ENCODE data around the gene PLB1.

The PLB1 gene

DNA sequence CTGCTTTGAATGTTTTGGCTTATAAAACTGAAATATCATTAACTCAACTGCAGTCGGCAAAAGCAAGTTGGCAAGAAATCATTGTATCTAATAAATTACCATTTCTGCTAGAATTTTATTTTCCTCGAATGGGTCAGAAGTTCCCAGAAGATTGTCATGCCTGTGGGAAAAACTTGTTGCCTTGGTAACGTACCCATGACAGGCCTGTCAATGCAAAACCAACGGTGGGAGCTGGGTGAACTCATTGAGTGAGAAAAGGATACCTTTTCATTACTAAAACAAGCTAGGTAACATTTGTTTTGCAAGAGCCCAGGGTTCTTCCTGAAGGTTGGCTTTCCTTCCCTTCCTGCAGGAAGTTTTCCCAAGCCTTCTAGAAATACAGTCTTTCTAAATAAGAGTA is 9.5 kb downstream of the PLB1 start:
- no peak overlapping the region for H3K9ac ChIP-seq (ENCODE audit: low read length in 2 of 2)
- H3K27me3 ChIP-seq (ENCODE audit: control insufficient read depth in 1 of 2, insufficient read depth in 2 of 2, low read length in 2 of 2) = no peaks in the 10 kb centered on the region
- no peak overlapping the region for H3K27ac ChIP-seq (ENCODE audit: low read length)
- H3K4me1 ChIP-seq (ENCODE audit: control insufficient read depth, insufficient read depth, low read length) = no peaks in the 10 kb centered on the region
- no peak overlapping the region for H3K4me3 ChIP-seq (ENCODE audit: low read length in 2 of 2)
- no peaks in the 10 kb centered on the region for H3K36me3 ChIP-seq (ENCODE audit: control insufficient read depth in 2 of 2, insufficient read depth in 2 of 2, low read length in 2 of 2)
- no peaks in the 10 kb centered on the region for H3K9me3 ChIP-seq (ENCODE audit: control insufficient read depth in 2 of 2, low read length in 2 of 2)

DNA sequence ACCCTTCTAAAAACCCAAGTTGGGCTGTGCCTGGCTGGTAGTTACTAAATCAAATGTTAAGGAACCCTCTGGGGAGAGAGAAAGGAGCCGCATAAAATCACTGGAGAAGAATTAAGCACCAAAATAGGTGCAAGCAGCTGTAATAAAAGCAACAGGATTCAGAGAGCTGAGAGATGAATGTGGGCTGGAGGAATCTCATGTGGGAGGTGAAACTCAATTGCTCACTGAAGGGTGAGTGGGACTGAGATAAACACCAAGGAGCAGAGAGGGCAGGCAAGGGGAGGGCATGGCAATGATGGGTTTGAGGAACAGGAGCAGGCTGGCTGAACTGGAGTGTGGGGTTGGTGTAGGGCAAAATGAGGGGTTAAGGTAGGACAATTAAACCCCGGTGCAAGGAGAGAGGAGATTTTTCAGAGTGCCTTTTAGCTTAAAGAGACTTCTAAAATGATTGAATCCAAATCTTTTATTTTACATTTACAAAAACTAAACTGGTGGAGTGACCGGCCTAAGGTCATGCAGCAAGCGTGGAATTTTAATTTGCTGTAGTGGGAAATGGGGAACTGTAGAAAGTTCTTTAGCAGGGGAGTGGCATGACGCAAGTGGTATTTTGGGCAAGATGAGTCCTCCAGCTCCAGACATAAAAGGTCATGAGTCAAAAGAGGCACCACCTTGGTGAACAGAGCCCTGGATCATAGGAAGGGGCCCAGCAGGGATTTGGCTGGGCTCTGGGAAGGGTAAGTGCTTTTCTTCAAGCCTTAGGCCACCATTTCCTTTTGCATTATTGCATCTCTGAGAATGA is 10.5 kb downstream of the PLB1 start:
- no peak overlapping the region for H3K27ac ChIP-seq (ENCODE audit: low read length)
- H3K27me3 ChIP-seq (ENCODE audit: control insufficient read depth in 1 of 2, insufficient read depth in 2 of 2, low read length in 2 of 2) = no peaks in the 10 kb centered on the region
- H3K36me3 ChIP-seq (ENCODE audit: control insufficient read depth in 2 of 2, insufficient read depth in 2 of 2, low read length in 2 of 2) = no peaks in the 10 kb centered on the region
- H3K4me3 ChIP-seq (ENCODE audit: low read length in 2 of 2) = no peak overlapping the region
- no peaks in the 10 kb centered on the region for H3K4me1 ChIP-seq (ENCODE audit: control insufficient read depth, insufficient read depth, low read length)
- H3K9me3 ChIP-seq (ENCODE audit: control insufficient read depth in 2 of 2, low read length in 2 of 2) = no peaks in the 10 kb centered on the region
- no peak overlapping the region for H3K9ac ChIP-seq (ENCODE audit: low read length in 2 of 2)

DNA sequence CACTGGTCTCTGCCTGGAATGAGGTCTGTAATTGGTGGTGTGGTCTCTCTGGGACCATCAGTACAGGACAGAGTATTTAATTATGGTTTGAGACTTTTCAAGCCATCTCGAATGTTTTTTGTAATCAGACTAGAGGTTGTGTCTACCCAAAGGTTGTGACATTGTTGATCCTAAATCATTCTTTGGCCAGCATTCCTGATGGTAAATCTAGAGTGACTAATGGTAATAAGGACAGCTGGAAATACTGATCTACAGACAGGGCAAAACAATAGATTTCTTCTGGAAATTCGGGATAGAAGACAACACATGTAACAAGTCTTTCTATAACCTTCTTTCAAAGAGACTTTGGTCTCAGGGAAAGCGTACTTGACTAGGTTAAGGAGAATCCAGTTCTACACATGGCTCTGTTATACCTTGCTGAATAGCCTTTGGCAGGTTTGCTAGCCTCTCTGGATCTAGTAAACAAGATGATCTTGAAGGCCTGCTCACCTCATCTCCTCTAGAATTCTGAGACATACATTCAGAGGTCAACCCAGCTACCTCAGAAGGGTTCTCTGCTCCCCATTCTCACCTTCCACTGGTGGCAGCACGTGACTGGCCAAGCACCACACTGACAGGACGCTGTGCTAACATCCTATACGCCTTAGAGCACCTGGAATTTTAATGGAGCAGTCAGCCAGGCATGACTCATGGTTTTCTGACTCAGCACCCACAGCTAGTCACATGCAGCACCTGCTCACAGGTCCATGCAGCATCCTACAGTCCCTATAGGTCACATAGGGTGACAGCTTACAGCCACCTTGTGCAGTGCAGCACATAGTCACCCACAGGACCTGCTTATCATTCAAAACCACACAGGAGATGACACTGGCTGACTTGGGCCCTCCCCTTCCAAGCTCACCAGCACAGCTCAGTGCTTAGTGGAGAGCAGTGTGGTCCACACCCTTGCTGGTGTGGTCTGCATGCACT is 12.2 kb downstream of the PLB1 start:
- Histone ChIP-seq H3K27ac (ENCODE audit: low read length) (no peak overlapping the region), H3K36me3 (ENCODE audit: control insufficient read depth in 2 of 2, insufficient read depth in 2 of 2, low read length in 2 of 2) (no peaks in the 10 kb centered on the region), H3K27me3 (ENCODE audit: control insufficient read depth in 1 of 2, insufficient read depth in 2 of 2, low read length in 2 of 2) (no peaks in the 10 kb centered on the region), H3K4me3 (ENCODE audit: low read length in 2 of 2) (no peak overlapping the region), H3K9ac (ENCODE audit: low read length in 2 of 2) (no peak overlapping the region), H3K4me1 (ENCODE audit: control insufficient read depth, insufficient read depth, low read length) (no peaks in the 10 kb centered on the region), H3K9me3 (ENCODE audit: control insufficient read depth in 2 of 2, low read length in 2 of 2) (no peaks in the 10 kb centered on the region)

DNA sequence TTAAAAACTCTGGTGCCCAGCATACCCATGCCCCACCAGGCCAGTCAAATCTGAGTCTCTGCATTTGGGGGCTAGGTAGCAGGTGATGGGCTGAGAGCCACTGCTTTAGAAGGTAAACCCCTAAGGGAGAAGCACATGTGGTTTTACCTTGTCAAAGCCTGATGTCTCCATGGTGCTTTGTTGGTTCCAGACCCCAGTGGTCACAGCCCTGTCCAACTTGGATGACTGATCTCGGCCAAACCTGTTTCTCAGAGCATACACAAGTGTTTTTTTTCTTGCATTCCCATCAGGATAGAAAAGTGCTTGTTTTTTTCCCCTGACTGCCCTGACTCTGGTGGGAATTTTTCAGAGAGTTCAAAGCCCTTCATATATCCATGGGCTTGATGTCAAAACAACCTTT is 13.5 kb downstream of the PLB1 start:
- Histone ChIP-seq H3K27me3 (ENCODE audit: control insufficient read depth in 1 of 2, insufficient read depth in 2 of 2, low read length in 2 of 2) (no peaks in the 10 kb centered on the region), H3K9ac (ENCODE audit: low read length in 2 of 2) (no peak overlapping the region), H3K27ac (ENCODE audit: low read length) (no peak overlapping the region), H3K4me1 (ENCODE audit: control insufficient read depth, insufficient read depth, low read length) (no peaks in the 10 kb centered on the region), H3K36me3 (ENCODE audit: control insufficient read depth in 2 of 2, insufficient read depth in 2 of 2, low read length in 2 of 2) (no peaks in the 10 kb centered on the region), H3K4me3 (ENCODE audit: low read length in 2 of 2) (no peak overlapping the region), H3K9me3 (ENCODE audit: control insufficient read depth in 2 of 2, low read length in 2 of 2) (no peaks in the 10 kb centered on the region)

DNA sequence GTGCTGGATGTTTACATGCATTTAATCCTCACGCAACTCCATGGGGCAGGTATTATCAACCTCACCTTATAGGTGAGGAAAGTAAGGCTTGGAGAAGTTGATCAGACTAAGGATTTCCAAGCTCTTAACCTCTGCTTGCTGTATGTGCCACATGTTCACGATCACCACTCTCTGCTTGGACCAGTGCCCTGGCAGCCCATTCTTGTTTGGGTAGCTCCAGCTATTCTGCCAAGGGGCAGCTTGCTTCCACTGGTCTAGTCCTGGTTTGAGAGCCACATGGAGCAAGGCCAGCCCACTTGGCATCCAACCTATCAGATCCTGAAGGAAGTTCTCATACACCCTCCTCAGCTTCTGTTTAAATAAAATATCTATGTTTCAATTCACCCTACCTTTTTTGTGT is 14.3 kb downstream of the PLB1 start:
- no peak overlapping the region for H3K4me3 ChIP-seq (ENCODE audit: low read length in 2 of 2)
- H3K9ac ChIP-seq (ENCODE audit: low read length in 2 of 2) = no peak overlapping the region
- H3K4me1 ChIP-seq (ENCODE audit: control insufficient read depth, insufficient read depth, low read length) = no peaks in the 10 kb centered on the region
- H3K36me3 ChIP-seq (ENCODE audit: control insufficient read depth in 2 of 2, insufficient read depth in 2 of 2, low read length in 2 of 2) = no peaks in the 10 kb centered on the region
- no peaks in the 10 kb centered on the region for H3K27me3 ChIP-seq (ENCODE audit: control insufficient read depth in 1 of 2, insufficient read depth in 2 of 2, low read length in 2 of 2)
- no peaks in the 10 kb centered on the region for H3K9me3 ChIP-seq (ENCODE audit: control insufficient read depth in 2 of 2, low read length in 2 of 2)
- H3K27ac ChIP-seq (ENCODE audit: low read length) = no peak overlapping the region

DNA sequence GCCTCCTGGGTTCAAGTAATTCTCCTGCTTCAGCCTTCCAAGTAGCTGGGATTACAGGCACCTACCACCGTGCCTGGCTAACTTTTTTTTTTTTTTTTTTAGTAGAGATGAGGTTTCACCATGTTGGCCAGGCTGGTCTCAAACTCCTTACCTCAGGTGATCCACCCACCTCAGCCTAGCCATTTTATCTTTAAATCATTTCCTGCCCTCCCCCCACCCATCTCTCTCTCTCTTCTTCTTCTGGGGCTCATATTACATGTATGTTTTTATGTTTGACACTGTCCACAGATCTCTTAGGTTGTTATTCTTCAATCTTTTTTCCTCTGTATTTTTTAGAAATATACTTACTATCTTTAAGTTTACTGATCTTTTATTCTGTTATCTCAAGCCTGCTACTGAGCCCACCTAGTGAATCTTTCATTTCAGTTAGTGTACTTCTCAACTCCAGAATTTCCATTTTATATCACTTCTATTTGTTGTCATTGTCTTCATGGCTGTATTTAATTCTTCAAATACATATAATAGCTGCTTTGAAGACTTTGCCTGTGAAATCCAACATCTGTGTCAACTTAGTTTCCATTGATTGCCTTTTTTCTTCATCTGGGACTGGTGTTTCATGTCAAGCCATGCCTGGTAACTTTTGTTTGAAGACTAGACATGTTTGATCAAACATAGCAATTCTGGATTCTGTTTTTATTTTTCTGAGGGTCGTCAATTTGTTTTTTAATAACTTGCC is 16.2 kb downstream of the PLB1 start:
- Histone ChIP-seq H3K27me3 (ENCODE audit: control insufficient read depth in 1 of 2, insufficient read depth in 2 of 2, low read length in 2 of 2) (no peaks in the 10 kb centered on the region), H3K4me3 (ENCODE audit: low read length in 2 of 2) (no peak overlapping the region), H3K4me1 (ENCODE audit: control insufficient read depth, insufficient read depth, low read length) (no peaks in the 10 kb centered on the region), H3K36me3 (ENCODE audit: control insufficient read depth in 2 of 2, insufficient read depth in 2 of 2, low read length in 2 of 2) (no peaks in the 10 kb centered on the region), H3K9me3 (ENCODE audit: control insufficient read depth in 2 of 2, low read length in 2 of 2) (no peaks in the 10 kb centered on the region), H3K9ac (ENCODE audit: low read length in 2 of 2) (no peak overlapping the region), H3K27ac (ENCODE audit: low read length) (no peak overlapping the region)

DNA sequence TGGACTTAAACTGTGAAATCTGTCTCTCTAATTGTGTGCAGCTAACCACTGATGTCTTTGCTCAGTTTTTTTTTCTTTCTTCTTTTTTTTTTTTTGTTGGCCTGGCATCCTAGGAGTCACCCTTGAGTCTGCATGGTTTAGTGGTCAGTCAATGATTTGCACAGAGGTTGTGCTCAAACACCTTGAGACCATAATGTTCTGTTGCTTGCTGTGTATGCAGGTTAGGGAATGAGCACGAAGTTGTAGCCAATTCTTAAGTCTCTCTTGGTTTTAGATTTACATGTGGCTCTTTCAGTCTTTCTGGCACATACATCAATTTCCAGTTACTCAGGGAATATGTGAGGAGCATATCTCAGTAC is 16.7 kb downstream of the PLB1 start:
- Histone ChIP-seq H3K4me3 (ENCODE audit: low read length in 2 of 2) (no peak overlapping the region), H3K9me3 (ENCODE audit: control insufficient read depth in 2 of 2, low read length in 2 of 2) (no peaks in the 10 kb centered on the region), H3K9ac (ENCODE audit: low read length in 2 of 2) (no peak overlapping the region), H3K4me1 (ENCODE audit: control insufficient read depth, insufficient read depth, low read length) (no peaks in the 10 kb centered on the region), H3K36me3 (ENCODE audit: control insufficient read depth in 2 of 2, insufficient read depth in 2 of 2, low read length in 2 of 2) (no peaks in the 10 kb centered on the region), H3K27ac (ENCODE audit: low read length) (no peak overlapping the region), H3K27me3 (ENCODE audit: control insufficient read depth in 1 of 2, insufficient read depth in 2 of 2, low read length in 2 of 2) (no peaks in the 10 kb centered on the region)

DNA sequence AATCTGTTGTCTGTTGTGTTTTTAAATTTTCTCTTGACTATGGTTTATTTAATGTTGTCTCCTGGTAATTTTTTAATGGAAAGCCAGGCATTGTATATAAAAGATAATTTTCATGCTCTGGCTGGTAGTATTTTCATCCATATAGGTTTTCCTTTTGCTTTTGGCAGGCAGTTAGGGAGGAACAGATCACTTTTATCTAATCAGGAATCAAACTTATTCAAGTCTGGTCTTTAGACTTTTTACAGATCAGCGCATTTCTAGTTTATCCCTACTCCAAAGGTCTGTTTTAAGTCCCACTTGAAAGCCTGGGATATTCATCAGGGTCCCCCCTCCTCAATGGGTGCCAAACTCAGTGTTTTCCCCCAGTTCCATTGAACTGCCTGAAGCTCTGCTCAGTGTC is 17.2 kb downstream of the PLB1 start:
- Histone ChIP-seq H3K9ac (ENCODE audit: low read length in 2 of 2) (no peak overlapping the region), H3K27ac (ENCODE audit: low read length) (no peak overlapping the region), H3K36me3 (ENCODE audit: control insufficient read depth in 2 of 2, insufficient read depth in 2 of 2, low read length in 2 of 2) (no peaks in the 10 kb centered on the region), H3K27me3 (ENCODE audit: control insufficient read depth in 1 of 2, insufficient read depth in 2 of 2, low read length in 2 of 2) (no peaks in the 10 kb centered on the region), H3K9me3 (ENCODE audit: control insufficient read depth in 2 of 2, low read length in 2 of 2) (no peaks in the 10 kb centered on the region), H3K4me3 (ENCODE audit: low read length in 2 of 2) (no peak overlapping the region), H3K4me1 (ENCODE audit: control insufficient read depth, insufficient read depth, low read length) (no peaks in the 10 kb centered on the region)

DNA sequence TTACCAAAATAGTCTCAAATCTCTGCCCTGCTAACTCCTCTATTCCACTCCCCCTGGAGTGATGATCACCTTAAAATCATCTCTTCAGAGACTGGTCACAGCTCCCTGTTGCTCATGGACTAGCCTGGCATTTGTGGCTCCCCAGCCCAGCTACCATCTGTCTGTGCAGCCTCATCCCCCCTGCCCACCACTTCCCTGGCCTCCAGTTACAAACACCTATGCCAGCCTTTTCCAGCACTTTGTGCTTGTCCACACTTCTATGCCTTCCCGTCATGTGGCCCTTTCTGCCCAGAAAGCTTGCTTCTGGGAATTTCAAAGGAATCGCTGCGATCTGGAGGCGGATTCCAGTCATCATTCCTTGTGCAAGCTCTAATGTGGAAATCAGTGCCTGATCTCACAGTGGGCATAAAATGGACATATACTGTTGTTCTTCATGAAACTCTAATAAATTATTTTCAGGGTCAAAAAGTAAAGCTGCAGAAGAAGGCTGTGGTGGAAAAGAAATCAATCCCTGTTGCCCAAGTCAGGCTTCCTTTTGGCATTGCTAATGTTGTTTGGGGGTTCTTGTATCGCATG is 19.4 kb downstream of the PLB1 start:
- Histone ChIP-seq H3K4me1 (ENCODE audit: control insufficient read depth, insufficient read depth, low read length) (no peaks in the 10 kb centered on the region), H3K9ac (ENCODE audit: low read length in 2 of 2) (no peak overlapping the region), H3K27ac (ENCODE audit: low read length) (no peak overlapping the region), H3K9me3 (ENCODE audit: control insufficient read depth in 2 of 2, low read length in 2 of 2) (no peaks in the 10 kb centered on the region), H3K36me3 (ENCODE audit: control insufficient read depth in 2 of 2, insufficient read depth in 2 of 2, low read length in 2 of 2) (no peaks in the 10 kb centered on the region), H3K4me3 (ENCODE audit: low read length in 2 of 2) (no peak overlapping the region), H3K27me3 (ENCODE audit: control insufficient read depth in 1 of 2, insufficient read depth in 2 of 2, low read length in 2 of 2) (peaks cover 0 to 3% of the 10 kb centered on the region in 2 donors)

DNA sequence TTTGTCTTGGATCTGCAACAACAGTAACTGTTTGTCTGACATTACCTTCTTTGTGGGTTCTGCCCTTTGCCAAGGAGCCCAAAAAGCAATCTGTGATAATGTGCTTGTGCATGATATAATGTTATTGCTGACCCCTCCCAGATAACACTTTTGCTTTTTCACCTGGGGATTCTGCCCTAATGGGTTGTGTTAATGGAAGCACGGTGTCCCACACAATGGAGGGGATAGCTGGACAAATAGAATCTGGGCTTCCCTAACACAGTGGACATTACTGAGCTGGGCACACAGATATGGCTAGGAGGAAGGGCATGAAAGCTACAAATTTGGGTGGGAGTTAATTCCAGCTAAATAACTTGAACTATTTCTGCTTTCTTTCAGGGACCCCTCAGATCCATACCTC is 20.6 kb downstream of the PLB1 start:
- Histone ChIP-seq H3K4me1 (ENCODE audit: control insufficient read depth, insufficient read depth, low read length) (no peaks in the 10 kb centered on the region), H3K36me3 (ENCODE audit: control insufficient read depth in 2 of 2, insufficient read depth in 2 of 2, low read length in 2 of 2) (no peaks in the 10 kb centered on the region), H3K4me3 (ENCODE audit: low read length in 2 of 2) (no peak overlapping the region), H3K27me3 (ENCODE audit: control insufficient read depth in 1 of 2, insufficient read depth in 2 of 2, low read length in 2 of 2) (peaks cover 0 to 3% of the 10 kb centered on the region in 2 donors), H3K9ac (ENCODE audit: low read length in 2 of 2) (no peak overlapping the region), H3K9me3 (ENCODE audit: control insufficient read depth in 2 of 2, low read length in 2 of 2) (no peaks in the 10 kb centered on the region), H3K27ac (ENCODE audit: low read length) (no peak overlapping the region)
